Measurements from ENCODE around the gene KRT86.

Gene KRT86

DNA sequence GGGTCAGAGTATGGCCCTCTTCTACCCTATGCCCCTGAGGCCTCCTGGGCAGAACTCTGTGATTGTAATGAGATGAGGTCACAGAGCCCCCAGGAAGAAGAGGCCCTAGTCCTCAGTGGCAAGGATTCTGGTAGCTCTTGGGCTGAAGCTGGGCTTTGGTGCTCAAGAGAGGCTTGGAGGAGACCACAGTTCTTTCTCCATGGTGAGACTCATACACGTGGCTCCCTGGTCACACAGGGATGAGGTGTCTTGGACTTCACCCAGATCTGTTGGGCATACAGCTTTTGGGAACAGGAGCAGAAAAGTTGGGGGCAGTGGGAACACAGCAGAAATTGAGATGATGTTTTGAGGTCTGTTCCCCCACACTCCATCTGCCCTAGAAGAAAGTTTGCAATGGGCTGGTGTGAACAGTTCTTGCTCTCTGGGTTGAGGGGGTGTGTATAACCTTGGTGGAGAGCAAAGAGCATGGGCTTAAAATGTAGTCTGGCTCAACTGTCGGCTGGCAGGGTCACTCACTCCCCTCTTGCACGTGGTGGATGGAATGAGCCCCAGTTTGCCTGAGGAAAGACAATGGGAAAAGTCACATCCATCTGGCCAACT is at the start of gene KRT86:
Gene KRT86 (plus strand): TSS at position 125 of the 600 bp plus-strand sequence. CDS start 27,272 bp downstream, outside the sequence.
- no peak for DNase-seq (ENCODE audit: low spot score)

DNA sequence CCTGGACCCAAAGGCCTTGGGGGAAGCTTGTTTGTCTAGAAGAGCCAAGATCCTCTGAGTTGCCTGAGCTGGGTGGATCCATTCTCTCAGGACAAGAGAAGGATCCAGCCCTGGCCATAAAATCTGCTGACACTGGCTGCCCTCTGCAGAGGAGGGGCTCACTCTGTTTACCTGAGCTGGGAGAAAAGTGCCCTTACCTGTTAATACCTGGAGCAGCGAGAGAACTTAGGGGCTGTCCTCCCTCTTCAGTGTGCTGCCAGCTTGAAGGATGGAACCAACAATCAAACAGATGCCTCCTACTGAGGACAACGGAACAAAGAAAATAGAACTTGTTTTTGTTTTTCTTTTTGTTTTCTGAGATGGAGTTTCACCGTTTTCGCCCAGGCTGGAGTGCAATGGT is 48.7 kb upstream of the KRT86 start:
- DNase-seq (ENCODE audit: low spot score) = no peak

DNA sequence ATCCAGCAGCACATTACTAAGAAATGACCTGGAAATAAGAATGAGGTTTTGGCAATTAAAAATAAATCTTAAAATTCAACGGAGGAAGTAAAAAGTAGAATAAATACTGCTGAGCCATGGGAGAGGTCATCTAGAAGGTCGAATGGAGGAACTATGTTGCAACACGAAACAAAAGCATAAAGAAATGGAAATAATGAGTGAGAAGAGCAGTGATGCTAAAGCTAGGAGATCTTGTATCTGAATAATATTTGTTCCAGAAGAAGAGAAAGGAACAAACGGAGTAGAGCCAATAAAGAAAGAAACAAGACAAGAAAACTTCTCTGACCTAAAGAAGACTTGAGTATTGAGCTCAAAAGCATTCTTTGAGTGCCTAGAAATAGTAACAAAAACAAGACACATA is 48.0 kb upstream of the KRT86 start:
- no peak for DNase-seq (ENCODE audit: low spot score)

DNA sequence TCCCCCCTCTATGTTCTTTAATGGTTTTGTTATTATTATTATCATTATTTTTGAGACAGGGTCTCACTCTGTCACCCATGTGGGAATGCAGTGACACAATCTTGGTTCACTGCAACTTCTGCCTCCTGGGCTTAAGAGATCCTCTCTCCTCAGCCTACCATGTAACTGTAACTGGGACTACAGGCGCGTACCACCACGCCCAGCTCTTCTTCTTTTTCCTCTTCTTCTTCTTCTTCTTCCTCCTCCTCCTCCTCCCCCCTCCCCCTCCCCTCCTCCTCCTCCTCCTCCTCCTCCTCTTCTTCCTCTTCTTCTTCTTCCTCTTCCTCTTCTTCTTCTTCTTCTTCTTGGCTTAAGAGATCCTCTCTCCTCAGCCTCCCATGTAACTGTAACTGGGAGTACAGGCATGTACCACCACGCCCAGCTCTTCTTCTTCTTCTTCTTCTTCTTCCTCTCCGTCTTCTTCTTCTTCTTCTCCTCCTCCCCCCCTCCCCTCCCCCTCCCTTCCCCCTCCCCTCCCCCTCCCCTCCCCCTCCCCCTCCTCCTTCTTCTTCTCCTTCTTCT is 46.8 kb upstream of the KRT86 start:
- DNase-seq (ENCODE audit: low spot score) = no peak

DNA sequence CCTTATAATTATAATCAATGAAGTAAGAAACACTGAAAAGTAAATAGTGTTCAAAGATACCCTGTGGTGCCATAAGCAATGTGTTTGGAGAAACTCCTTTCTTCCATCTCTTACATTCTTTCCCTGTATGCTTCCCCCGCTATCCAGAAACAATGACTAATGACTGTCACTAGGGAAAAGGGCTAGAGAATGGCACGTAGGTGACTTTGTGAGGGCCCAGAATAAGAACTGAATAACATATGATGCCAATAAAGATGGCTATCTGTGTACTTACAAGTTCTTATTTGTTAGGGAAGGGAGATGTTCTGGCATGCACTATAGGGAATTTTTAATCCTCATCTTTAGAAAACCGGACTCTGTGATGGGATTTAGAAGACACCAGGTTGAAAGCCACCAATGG is 46.1 kb upstream of the KRT86 start:
- DNase-seq (ENCODE audit: low spot score) = no peak

DNA sequence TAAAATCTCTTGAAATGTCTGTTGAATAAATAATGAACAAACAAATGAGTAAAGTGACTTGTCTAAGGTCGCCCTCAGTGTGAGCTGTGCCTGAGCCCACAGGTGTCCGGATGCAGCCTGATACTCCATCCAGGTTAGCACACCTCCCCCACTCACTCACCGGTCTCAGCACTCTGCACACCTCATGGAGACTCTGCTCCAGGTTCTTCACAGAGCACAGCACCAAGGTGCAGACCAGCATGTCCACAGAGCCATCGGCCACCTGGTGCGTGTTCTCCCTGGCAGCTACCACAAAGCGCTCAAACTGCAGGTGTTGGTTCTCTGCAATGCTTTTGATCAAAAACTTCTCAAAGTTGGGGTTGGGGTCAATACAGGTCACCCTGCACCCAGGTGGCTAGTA is 45.5 kb upstream of the KRT86 start:
- no peak for DNase-seq (ENCODE audit: low spot score)

DNA sequence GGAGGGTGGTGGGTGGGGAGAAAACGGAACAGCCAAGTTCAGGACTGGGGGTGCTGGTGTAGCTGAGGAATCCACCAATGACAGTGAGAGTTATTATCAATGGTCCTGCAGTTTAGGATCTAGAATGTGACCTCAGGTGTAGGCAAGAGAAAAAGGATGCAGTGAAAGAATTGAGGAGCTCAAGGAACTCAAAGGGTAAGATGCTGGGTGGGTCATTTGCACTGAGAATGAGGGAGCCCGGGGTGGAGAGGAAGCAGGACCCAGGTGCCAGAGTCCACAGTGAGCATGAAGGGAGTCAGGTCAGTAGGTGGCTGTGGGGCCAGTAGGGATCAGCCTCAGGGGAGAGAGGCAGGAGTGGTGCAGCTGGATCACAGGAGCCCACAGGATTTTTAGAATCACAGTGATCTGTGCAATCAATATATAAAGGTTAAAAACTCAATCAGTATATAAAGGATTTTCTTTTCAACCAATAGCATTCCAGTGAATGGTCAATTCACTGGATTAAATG is 44.6 kb upstream of the KRT86 start:
- DNase-seq (ENCODE audit: low spot score) = no peak

DNA sequence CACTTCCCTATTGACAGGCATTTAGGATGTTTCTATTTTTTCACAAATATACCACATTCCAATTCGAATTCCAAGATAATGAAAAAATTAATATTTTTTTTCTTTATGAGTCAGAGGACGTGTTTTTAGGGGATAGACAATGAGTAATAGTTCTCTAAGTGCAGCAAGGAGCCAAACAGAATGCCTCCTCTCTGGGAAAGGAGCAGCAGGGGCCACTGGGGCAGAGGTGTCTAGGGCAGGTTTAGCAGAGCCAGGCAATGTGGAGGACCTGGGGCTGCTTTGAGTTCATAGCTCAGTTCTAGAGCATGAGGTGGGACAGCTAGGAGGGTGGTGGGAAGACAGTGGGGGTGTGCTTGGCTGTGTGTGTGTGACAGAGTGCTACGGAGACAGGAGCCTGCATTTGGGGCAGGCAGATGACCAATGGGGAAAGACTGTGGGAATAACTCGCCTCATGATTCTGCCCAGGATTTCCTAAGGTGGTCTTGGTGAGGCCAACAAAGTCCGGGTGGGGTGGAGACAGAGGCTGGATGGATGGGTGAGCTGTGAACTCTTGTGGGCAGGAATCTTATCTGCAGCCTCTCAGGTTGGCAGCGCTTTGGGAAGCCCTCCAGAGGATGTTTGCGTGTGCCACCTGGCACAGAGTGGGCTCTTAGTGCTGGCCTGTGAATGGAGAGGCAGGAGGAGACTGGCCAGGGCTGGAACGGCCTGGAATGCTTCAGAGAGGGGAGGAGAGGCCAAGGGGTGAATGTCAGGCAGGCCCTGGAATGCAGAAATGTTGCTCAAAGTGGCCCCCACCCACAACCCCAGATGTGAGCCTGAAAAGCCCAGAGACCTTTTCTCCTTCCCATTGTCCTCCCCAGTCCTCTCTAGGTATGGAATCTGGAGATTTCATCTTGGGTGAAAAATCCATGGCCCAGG is 43.8 kb upstream of the KRT86 start:
- no peak for DNase-seq (ENCODE audit: low spot score)

DNA sequence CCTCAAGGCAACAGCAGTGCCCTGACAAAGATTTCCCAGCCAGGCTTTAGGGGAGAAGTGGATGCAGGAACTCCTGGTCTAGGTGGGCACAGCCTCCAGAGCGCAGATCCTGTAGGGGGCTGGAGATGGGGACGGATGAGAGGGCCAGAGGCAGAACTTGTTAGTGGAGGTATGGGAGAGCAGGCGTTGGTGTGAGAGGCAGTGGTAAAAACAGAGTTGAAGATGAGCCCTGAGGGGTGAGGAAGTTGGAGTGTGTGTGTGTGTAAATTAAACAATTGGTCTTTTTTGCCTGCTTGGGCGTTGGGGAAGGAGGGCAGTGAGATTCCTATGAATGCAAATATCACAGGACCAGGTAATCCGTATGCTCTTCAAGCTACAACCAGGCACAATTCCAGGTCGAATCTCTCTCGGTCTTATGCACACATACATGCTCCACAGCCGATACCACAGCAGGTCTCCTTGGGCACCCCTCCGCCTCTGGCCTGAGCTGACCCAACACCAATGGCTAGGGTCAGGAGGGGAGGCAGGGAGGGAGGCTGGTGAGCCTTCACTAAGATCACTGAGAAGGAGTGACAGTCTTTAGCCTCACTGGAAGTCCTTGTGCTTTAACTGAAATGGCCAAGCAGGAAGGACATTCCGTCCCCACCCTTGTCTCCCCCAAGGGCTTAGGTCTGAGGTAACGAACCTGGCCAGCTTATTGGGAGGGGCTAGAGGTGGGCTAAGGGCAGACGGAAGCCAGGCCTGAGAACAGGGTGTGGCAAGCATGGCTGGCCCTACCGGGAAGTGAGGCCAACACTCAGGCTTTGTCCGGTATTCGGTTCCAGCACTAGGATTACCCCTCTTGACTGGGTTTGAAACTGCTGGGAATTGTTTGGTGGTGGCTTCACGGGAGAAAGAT is 42.9 kb upstream of the KRT86 start:
- DNase-seq (ENCODE audit: low spot score) = no peak

DNA sequence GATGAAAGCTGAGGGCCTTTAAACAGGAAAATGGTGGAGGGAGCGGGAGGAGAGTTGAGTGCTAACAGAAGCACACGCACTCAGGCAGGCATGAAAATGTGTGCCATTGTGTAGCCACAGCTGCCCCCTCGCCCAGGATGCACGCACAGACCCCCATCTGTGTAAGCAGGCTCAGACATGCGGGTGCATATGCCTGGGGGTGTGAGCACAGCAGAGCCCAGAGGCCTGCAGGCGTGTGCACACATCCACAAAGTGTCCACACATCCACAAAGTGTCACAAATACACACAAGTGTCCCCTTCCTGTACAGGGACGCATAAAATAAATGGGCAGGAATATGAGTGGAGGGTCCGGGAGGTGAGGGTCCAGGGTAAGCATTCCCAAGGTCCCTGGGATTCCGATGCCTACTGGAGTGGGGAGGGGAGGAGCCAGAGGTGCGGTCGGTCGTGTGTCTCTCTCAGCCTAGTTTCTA is 42.2 kb upstream of the KRT86 start:
- DNase-seq (ENCODE audit: low spot score) = no peak

DNA sequence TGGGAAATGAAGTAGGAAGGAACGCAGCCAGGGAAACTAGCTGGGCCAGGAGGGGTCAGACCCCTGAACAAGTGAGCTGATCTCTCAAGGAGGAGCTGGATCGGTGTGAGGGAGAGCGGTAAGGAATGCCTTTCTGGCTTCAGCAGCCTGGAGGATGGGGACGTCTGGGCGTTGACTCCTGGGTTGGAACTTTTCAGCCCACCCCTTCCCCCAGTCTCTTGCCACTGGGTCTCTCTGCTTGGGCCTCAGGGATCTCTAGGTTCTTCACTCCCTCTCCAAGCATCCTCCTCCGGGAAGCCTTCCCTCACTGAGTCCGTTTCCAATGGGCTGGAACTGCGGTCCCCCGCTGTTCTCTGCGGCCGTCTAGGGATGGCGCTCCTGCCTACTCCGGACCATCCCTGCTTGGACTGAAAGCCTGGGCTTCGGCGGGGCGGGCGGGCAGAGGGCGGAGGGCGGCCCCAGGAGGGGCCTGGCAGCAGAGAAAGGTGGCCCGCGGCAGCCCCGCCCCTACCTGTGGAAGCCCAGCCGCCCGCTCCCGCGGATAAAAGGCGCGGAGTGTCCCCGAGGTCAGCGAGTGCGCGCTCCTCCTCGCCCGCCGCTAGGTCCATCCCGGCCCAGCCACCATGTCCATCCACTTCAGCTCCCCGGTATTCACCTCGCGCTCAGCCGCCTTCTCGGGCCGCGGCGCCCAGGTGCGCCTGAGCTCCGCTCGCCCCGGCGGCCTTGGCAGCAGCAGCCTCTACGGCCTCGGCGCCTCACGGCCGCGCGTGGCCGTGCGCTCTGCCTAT is 41.6 kb upstream of the KRT86 start, which contains the start of gene KRT7:
Gene KRT7 (plus strand): TSS at position 570 of the 788 bp plus-strand sequence. CDS start 54 bp downstream, at position 624.
- no peak for DNase-seq (ENCODE audit: low spot score)

DNA sequence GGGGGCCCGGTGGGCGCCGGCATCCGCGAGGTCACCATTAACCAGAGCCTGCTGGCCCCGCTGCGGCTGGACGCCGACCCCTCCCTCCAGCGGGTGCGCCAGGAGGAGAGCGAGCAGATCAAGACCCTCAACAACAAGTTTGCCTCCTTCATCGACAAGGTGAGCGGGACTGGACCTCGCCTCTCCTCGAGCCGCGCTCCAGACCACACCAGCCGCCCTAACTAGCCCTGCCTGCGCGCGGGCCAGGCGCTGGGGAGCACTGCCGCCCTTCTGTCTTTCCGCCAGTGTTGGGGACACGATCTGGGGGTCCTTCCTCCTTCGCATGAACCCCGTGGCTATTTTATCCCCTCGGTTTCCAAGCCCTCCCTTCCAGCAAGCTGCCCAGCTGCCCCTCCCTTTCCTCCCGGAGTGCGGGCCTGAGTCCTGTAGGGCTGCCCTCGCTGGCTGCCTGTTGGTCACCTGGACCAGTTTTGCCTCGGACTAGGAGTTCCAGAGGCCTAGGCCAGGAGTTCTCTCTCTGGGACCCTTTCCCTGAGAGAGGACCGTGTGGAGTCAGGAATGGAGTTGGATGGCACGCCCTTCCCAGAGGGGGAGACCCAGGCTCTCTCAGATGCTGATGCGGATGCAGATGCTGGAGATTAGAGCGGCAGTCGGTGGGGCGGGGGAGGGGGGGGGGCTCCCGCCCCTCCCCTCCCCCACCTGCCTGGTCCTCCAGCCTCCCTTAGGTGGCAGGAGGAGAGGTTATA is 40.8 kb upstream of the KRT86 start:
- DNase-seq (ENCODE audit: low spot score) = no peak

DNA sequence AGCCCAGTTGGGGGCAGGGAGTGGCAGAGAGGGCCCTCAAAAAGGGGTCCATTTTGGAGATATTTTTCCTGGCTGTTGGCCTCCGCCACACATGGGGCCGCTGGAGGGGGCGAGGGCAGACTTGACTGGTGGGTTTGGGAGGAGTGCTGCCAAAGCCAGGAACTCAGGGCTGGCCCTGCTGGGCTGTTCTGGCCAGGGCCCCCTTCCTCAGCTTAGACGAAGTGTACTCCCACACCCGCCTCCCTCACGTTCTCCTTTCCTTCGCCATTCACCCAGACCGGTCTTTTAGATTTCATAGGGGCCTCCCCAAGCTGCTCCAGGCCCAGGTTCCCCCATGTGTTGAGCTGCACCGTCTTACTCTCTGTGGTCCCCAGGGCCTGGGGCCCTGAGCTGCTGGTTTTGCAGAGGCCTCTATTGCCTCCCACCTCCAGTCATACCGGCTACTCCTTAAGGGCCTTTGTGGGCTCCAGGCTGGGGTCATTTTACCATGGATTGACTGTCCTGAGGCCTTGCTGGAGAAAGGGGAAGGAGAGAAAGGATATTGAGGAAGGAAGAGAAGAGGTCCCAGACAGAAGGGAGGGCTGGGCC is 40.1 kb upstream of the KRT86 start:
- DNase-seq (ENCODE audit: low spot score) = no peak

DNA sequence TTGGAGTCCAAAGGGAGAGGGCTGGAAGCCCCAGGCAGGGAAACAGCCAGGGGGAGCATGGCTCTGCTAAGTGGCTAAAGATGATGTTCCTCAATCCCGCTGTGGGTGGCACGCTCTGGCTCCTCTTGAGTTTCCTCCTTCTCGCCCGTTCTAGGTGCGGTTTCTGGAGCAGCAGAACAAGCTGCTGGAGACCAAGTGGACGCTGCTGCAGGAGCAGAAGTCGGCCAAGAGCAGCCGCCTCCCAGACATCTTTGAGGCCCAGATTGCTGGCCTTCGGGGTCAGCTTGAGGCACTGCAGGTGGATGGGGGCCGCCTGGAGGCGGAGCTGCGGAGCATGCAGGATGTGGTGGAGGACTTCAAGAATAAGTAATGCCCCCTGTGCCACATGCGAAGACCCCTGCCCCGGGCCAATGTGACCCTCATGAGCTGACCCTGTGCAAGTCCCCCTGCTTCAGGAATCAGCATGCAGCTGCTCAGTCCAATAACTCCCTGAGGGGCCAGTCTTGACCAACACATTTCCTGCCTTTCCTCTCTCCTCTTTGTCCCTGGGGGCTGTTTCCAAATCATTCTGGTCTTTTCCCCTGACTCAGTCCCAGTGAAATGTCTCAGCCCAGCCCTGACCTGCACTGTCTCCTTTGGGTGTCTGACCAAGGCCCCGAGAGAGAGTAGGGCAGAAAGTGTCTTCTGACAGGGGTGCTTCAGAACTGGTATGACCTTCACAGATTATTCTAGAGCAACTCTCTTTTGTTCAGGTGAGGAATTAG is 39.3 kb upstream of the KRT86 start:
- no peak for DNase-seq (ENCODE audit: low spot score)

DNA sequence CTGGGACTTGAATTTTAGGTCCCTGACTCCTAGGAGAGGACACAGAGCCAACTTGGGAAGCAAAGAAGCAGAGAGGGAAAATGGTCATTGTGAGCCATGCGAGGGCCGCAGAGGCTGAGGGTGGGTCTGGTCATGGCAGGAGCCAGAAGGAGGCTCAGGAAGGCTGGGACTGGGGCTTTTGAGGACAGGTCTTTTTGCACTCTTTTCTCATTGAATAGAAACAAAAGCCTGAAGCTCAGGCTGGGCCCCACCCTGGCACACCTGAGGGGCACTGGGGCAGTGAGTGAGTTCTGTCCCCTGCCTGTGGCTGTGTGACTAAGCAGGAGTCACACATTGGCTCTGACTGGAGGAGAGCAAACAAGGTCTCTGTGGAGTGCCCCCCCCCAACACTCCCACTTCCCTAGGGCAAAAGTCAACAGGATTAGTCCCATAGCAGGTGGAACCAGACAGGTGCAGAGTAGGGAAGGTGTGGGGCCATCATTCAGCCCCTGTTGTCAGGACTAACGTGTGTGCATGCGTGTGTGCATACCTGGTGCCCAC is 38.6 kb upstream of the KRT86 start:
- no peak for DNase-seq (ENCODE audit: low spot score)

DNA sequence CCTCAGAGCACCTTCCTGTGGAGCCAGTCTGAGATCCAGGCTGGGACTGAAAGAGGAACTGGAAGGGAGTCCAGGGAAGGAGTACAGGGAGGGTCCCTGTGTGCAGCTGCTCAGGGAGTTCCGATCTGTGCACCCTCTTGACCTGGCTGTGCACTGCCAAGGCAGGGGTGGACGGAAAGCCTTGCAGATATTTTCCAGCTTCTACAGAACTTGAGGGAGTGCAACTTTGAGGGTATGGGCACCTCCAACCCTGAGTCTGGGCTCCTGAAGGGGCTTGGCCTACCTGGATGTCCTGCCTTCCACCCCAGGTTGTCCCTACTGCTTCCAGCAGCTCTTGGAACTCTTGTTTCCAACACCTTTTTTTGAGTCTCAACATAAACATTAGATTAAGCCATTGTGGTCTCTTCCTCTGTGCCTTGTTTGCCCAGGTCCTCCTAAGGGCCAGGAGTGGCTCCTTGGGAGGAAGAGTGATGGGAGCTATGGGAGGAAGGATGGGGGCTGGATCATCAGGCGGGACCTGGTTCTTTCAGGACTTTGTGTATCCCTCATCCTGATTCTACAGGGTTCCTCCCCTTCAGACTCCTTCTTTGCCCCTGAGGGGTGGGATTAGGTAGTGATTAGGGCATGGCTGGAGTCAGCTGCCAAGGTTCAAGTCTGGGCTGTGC is 37.9 kb upstream of the KRT86 start:
- DNase-seq (ENCODE audit: low spot score) = no peak

DNA sequence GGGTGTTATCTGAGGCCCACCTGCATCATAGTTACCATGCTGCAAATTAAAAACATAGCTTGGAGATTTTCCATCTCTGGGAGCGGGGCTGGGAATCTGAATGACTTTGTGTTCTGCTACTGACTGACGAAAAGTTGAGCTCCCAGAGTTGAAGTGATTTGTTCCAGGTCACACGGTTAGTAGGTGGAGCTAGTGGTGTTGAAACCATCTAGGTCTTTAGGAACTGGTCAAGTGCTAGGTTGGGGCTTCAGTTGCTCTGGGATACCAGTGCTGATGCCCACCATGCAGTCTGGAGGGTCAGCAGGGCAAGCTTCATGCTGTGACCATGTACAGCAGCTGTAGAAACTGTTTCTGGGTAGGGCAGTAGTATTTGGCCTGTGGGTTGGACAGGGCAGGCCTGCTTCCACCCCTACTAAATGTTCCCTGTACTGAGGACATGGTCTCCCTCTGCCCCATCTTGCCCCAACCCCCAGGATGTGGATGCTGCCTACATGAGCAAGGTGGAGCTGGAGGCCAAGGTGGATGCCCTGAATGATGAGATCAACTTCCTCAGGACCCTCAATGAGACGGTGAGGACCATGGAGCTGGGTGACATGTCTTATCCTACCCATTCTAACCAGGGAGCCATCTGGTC is 36.1 kb upstream of the KRT86 start:
- DNase-seq (ENCODE audit: low spot score) = no peak

All from activated CD4-positive, alpha-beta T cell treated with anti-CD3 and anti-CD28 coated beads, Interleukin-2, Interleukin-4, amounts not matched to agents 100 ng/mL and 50 ng/mL, durations not matched to agents 16 hours and 8 hours (primary cell).